GM12878 (cell line): ENCODE results near the gene OGFR. TPM values are rescaled to one million over a fixed set of nuclear protein-coding genes. Genes with fewer than 3 reads are reported as not detected.

Experiments
- ATAC-seq: fragments of 200-7000 bp; cut with Tn5 transposase; 3 replicates; pipeline ENCODE4 v1.9.1; 2020; ENCODE audit warnings: mild to moderate bottlenecking, moderate library complexity
- BruUV-seq: library from RNA; stranded (reverse); fragments of 400-500 nt; replicated peaks from 2 replicates; lab custom pipeline; 2021; lab: Mats Ljungman, UMichigan
- CTCF ChIA-PET: fragments of 300-600 bp; sonication (Branson Sonifier 250); formaldehyde crosslinking; extraction: SDS; loops from one replicate; lab custom pipeline; 2021; ENCODE audit warnings: inconsistent platforms; lab: Yijun Ruan, JAX
- POLR2A ChIA-PET: fragments of 350-600 bp; formaldehyde crosslinking; extraction: SDS; loops from one replicate; lab custom pipeline; 2021; ENCODE audit warnings: inconsistent platforms; lab: Charles Lee
- RAD21 ChIA-PET: fragments of 300-600 bp; sonication (Branson Sonifier 250); formaldehyde crosslinking; loops from one replicate; lab custom pipeline; 2023; ENCODE audit warnings: antibody characterized with exemption; ENCODE audit not compliant: unreplicated experiment; lab: Charles Lee
- SMC1A ChIA-PET: fragments of 300-600 bp; sonication (Branson Sonifier 250); formaldehyde crosslinking; loops from one replicate; lab custom pipeline; 2023; ENCODE audit not compliant: unreplicated experiment, uncharacterized antibody; lab: Charles Lee
- DNase-seq: peaks from one replicate; pipeline ENCODE4 v3.0.0-alpha.2; 2011; ENCODE audit warnings: low read depth, low spot score
- FAIRE-seq: peaks from 3 replicates; lab custom pipeline; 2011; peaks lifted over from hg19 to GRCh38; lab: Jason Lieb, UNC
- H2AFZ ChIP-seq: 2 replicates; pipeline ENCODE4 v1.6.0; 2011; ENCODE audit warnings: low read depth, low read length, control low read depth; ENCODE audit not compliant: control insufficient read depth
- H3K27ac ChIP-seq: 2 replicates; pipeline ENCODE4 v1.5.1; 2011; ENCODE audit warnings: control low read depth; ENCODE audit not compliant: control insufficient read depth, insufficient read depth
- H3K27me3 ChIP-seq, 2 experiments: replicated peaks in 1 of 2; 2 replicates each; pipeline versions ENCODE4 v1.6.0 to v1.6.1; 2011; ENCODE audit warnings: low read length in 1 of 2; ENCODE audit not compliant: control insufficient read depth in 2 of 2, insufficient read depth in 2 of 2
- H3K36me3 ChIP-seq, 2 experiments: 2 replicates each; pipeline ENCODE4 v1.5.1; 2011; ENCODE audit warnings: low read length in 1 of 2; ENCODE audit not compliant: control insufficient read depth in 2 of 2, insufficient read depth in 2 of 2
- H3K4me1 ChIP-seq: 2 replicates; pipeline ENCODE4 v1.6.1; 2011; ENCODE audit warnings: mild to moderate bottlenecking, low read length, moderate library complexity, mixed read lengths; ENCODE audit not compliant: control insufficient read depth, insufficient read depth
- H3K4me2 ChIP-seq: 2 replicates; pipeline ENCODE4 v1.6.0; 2011; ENCODE audit warnings: control low read depth; ENCODE audit not compliant: control insufficient read depth, insufficient read depth
- H3K4me3 ChIP-seq: fragments of 200-600 bp; sonication (generic); 2 replicates; pipeline ENCODE4 v1.5.1; 2016
- H3K79me2 ChIP-seq: 2 replicates; pipeline ENCODE4 v1.6.0; 2011; ENCODE audit warnings: low read length; ENCODE audit not compliant: control insufficient read depth, insufficient read depth
- H3K9ac ChIP-seq: 2 replicates; pipeline ENCODE4 v1.8.0; 2011; ENCODE audit warnings: low read length, control low read depth, mixed read lengths; ENCODE audit not compliant: control insufficient read depth, insufficient read depth
- H3K9me3 ChIP-seq: replicated peaks from 3 replicates; pipeline ENCODE4 v1.5.1; 2011; ENCODE audit warnings: mild to moderate bottlenecking, low read length; ENCODE audit not compliant: control insufficient read depth, insufficient read depth
- H4K20me1 ChIP-seq: 2 replicates; pipeline ENCODE4 v1.6.0; 2011; ENCODE audit not compliant: control insufficient read depth, insufficient read depth
- EGR1 ChIP-seq, 2 experiments: IDR thresholded peaks; 1 replicate in 1 of 2; 2 replicates in 1 of 2; pipeline ENCODE4 v1.6.1; 2011 to 2012; ENCODE audit warnings: low read depth in 2 of 2, low read length in 2 of 2, borderline replicate concordance in 1 of 2, mild to moderate bottlenecking in 1 of 2, moderate library complexity in 1 of 2
- RAD21 ChIP-seq: IDR thresholded peaks from 2 replicates; pipeline ENCODE4 v1.6.1; 2011; ENCODE audit warnings: mild to moderate bottlenecking, low read depth, low read length, moderate library complexity; ENCODE audit not compliant: insufficient read depth
- RB1 ChIP-seq: fragments of 450-650 bp; formaldehyde crosslinking; IDR thresholded peaks from 2 replicates; pipeline ENCODE4 v1.6.1; 2017; ENCODE audit warnings: mild to moderate bottlenecking, borderline replicate concordance
- SREBF2 ChIP-seq: IDR thresholded peaks from 2 replicates; pipeline ENCODE4 v1.6.1; 2012; ENCODE audit warnings: mild to moderate bottlenecking, low read length
- WRNIP1 ChIP-seq: IDR thresholded peaks from 2 replicates; pipeline ENCODE4 v1.6.1; 2011; ENCODE audit warnings: low read depth, low read length, improper control_type of control experiment, borderline replicate concordance
- YBX1 ChIP-seq: fragments of 450-650 bp; IDR thresholded peaks from 2 replicates; pipeline ENCODE4 v1.6.1; 2016; ENCODE audit warnings: antibody characterized with exemption
- WGBS: methylation state at CpG from one replicate; pipeline ENCODE4 v1.1.6; 2016; ENCODE audit warnings: low lambda C conversion rate; ENCODE audit not compliant: insufficient replicate concordance, insufficient coverage; ENCODE audit errors: missing lambda C conversion rate; 5-methylcytosine and 5-hydroxymethylcytosine counted together
- in situ Hi-C: fragments of 300-500 bp; cut with MboI; formaldehyde crosslinking; loops from 9 replicates; pipeline ENCODE4 v1.14.3; 2018; ENCODE audit warnings: mixed read lengths
- intact Hi-C: fragments of 100-400 bp; cut with micrococcal nuclease; formaldehyde crosslinking; loops from one replicate; pipeline ENCODE4 v1.14.2; 2022; ENCODE audit not compliant: unreplicated experiment
- polyA plus RNA-seq, 11 experiments: library from polyadenylated mRNA; depleted of rRNA in 4 of 11; unstranded in 6 of 11; stranded (reverse) in 5 of 11; fragments of >200 nt; fragmentation: Nextera tagmentation in 4 of 11; fragmentation: Illumina TruSeq in 1 of 11; extraction: Ambion mirVana in 4 of 11; extraction: Trizol in 1 of 11; gene quantifications; 1 replicate in 1 of 11; 2 replicates in 10 of 11; pipeline versions ENCODE4 v1.2.1 to v1.2.3, GENCODE V29; 2011 to 2016; ENCODE audit warnings: inconsistent platforms in 2 of 11, missing spikeins in 2 of 11, low read depth in 1 of 11
- total RNA-seq, 4 experiments: library from RNA; depleted of rRNA in 3 of 4; stranded (reverse); fragments of >200 nt in 3 of 4; fragmentation: Illumina TruSeq in 1 of 4; extraction: Trizol in 1 of 4; gene quantifications; 2 replicates each; pipeline versions ENCODE4 v1.2.1 to v1.2.3, GENCODE V29; 2013 to 2021
- TF ChIP-seq, protein P1 (sequence below): fragments of 450-650 bp; IDR thresholded peaks from 2 replicates; pipeline ENCODE4 v1.6.1; 2016; ENCODE audit warnings: mild to moderate bottlenecking
- TF ChIP-seq, protein P2 (sequence below): fragments of 450-650 bp; IDR thresholded peaks from 2 replicates; pipeline ENCODE4 v1.6.1; 2016; ENCODE audit warnings: mild to moderate bottlenecking
- TF ChIP-seq, protein P3 (sequence below): fragments of 450-650 bp; conservative IDR thresholded peaks from 2 replicates; pipeline ENCODE4 v1.6.1; 2017; ENCODE audit warnings: mild to moderate bottlenecking, moderate library complexity
- TF ChIP-seq, protein P4 (sequence below): IDR thresholded peaks from 2 replicates; pipeline ENCODE4 v1.6.1; 2011; ENCODE audit warnings: mild to moderate bottlenecking, low read depth, low read length, moderate library complexity; ENCODE audit not compliant: insufficient replicate concordance

OGFR gene
- total and polyA plus RNA-seq, 10 of the 15 experiments (the other 5 are each of a cell fraction or from before 2014, with no cell fraction given): 0.72 to 62.1 (median 27.3) TPM

DNA sequence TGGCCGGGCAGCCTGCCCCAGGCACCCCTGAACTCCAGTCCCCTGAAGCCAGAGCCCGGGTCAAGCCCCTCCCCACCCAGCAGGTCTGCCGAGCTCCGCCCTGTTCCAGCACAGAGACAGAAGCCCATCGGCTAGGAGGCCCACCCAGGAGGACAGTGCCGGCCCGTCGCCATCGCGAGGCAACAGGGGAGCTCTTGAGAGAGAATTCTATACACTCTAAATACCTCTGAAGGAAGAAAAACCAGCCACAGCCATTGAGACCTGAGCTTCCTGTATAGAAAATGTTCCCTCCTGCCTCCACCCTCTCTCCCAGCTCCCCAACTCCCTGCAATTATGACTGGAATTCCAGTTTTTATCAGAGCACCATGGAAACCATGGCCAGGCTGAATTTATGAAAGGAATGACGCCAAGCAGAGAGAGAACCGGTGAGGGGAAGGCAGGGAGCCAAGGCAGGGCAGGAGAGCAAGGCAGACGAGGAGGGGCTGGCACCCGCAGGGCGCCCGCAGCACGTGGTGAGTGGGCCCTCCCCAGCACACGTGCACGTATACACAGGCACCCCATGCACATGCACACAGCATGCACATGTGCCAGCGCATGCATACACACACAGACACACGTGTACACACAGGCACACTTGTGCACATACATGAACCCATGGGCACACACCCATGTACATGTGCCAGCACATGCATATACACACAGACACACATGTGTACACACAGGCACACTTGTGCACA lies 35.9 kb upstream of the OGFR start:
- BruUV-seq: no TSS peak
- in situ Hi-C loops: no loop called here
- ATAC-seq: no peak
- 41% methylated on average over 21 of the region's 21 CpGs for WGBS
- no peak overlapping the region for H3K27ac ChIP-seq
- H2AFZ ChIP-seq: no peak overlapping the region
- SMC1A ChIA-PET: no interaction called here
- POLR2A ChIA-PET: no interaction called here
- no peaks in the 10 kb centered on the region for H3K79me2 ChIP-seq
- CTCF ChIA-PET: no interaction called here
- RAD21 ChIA-PET: no interaction called here
- DNase-seq: no peak
- no peak overlapping the region for H3K4me2 ChIP-seq
- no peaks in the 10 kb centered on the region for H3K36me3 ChIP-seq
- H3K9me3 ChIP-seq: no peaks in the 10 kb centered on the region
- intact Hi-C loops: no loop called here
- no peak for FAIRE-seq
- H3K9ac ChIP-seq: no peak overlapping the region
- no peaks in the 10 kb centered on the region for H4K20me1 ChIP-seq
- TF ChIP-seq, protein P1, sequence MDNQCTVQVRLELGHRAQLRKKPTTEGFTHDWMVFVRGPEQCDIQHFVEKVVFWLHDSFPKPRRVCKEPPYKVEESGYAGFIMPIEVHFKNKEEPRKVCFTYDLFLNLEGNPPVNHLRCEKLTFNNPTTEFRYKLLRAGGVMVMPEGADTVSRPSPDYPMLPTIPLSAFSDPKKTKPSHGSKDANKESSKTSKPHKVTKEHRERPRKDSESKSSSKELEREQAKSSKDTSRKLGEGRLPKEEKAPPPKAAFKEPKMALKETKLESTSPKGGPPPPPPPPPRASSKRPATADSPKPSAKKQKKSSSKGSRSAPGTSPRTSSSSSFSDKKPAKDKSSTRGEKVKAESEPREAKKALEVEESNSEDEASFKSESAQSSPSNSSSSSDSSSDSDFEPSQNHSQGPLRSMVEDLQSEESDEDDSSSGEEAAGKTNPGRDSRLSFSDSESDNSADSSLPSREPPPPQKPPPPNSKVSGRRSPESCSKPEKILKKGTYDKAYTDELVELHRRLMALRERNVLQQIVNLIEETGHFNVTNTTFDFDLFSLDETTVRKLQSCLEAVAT: no peak
- no peak for TF ChIP-seq YBX1
- TF ChIP-seq WRNIP1: no peak
- TF ChIP-seq, protein P2, sequence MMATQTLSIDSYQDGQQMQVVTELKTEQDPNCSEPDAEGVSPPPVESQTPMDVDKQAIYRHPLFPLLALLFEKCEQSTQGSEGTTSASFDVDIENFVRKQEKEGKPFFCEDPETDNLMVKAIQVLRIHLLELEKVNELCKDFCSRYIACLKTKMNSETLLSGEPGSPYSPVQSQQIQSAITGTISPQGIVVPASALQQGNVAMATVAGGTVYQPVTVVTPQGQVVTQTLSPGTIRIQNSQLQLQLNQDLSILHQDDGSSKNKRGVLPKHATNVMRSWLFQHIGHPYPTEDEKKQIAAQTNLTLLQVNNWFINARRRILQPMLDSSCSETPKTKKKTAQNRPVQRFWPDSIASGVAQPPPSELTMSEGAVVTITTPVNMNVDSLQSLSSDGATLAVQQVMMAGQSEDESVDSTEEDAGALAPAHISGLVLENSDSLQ: no peak
- TF ChIP-seq RAD21: no peak
- TF ChIP-seq RB1: no peak
- TF ChIP-seq EGR1 (IDR thresholded peaks at IDR 0.05; ENCODE audit: borderline replicate concordance in 1 of 2, low read depth in 2 of 2, low read length in 2 of 2): no peak
- TF ChIP-seq SREBF2: no peak
- TF ChIP-seq, protein P3, sequence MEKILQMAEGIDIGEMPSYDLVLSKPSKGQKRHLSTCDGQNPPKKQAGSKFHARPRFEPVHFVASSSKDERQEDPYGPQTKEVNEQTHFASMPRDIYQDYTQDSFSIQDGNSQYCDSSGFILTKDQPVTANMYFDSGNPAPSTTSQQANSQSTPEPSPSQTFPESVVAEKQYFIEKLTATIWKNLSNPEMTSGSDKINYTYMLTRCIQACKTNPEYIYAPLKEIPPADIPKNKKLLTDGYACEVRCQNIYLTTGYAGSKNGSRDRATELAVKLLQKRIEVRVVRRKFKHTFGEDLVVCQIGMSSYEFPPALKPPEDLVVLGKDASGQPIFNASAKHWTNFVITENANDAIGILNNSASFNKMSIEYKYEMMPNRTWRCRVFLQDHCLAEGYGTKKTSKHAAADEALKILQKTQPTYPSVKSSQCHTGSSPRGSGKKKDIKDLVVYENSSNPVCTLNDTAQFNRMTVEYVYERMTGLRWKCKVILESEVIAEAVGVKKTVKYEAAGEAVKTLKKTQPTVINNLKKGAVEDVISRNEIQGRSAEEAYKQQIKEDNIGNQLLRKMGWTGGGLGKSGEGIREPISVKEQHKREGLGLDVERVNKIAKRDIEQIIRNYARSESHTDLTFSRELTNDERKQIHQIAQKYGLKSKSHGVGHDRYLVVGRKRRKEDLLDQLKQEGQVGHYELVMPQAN: no peak
- TF ChIP-seq, protein P4, sequence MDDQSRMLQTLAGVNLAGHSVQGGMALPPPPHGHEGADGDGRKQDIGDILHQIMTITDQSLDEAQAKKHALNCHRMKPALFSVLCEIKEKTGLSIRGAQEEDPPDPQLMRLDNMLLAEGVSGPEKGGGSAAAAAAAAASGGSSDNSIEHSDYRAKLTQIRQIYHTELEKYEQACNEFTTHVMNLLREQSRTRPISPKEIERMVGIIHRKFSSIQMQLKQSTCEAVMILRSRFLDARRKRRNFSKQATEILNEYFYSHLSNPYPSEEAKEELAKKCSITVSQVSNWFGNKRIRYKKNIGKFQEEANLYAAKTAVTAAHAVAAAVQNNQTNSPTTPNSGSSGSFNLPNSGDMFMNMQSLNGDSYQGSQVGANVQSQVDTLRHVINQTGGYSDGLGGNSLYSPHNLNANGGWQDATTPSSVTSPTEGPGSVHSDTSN: no peak
- H3K27me3 ChIP-seq: peaks cover 0 to 1% of the 10 kb centered on the region in 2 experiments; a peak in 2 of 4 replicates
- H3K4me1 ChIP-seq: no peaks in the 10 kb centered on the region
- no peak overlapping the region for H3K4me3 ChIP-seq
